ENCODE results near the gene ALKBH7. TPM values are rescaled to one million over a fixed set of nuclear protein-coding genes. Genes with fewer than 3 reads are reported as not detected.

The ALKBH7 gene
- polyA plus RNA-seq, 10 donors, result 67.5 to 103 (median 75.4) TPM

DNA sequence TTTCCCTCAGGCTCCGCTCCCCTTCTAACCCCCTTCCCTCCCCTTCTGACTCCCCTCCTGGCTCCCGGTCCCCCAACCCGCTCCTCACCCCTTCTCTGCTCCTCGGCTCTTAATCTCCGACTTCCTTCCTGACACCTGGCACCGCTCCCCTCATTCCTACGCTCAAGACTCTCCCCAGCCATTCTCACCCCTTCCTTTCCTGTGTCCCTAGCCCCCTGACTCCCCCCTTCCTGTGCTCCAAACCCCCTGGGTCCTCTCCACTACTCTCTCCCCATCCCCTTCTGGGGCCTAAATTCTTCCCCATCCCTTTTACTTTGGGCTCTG is 10.6 kb upstream of the ALKBH7 start:
- DNase-seq, result no peak

DNA sequence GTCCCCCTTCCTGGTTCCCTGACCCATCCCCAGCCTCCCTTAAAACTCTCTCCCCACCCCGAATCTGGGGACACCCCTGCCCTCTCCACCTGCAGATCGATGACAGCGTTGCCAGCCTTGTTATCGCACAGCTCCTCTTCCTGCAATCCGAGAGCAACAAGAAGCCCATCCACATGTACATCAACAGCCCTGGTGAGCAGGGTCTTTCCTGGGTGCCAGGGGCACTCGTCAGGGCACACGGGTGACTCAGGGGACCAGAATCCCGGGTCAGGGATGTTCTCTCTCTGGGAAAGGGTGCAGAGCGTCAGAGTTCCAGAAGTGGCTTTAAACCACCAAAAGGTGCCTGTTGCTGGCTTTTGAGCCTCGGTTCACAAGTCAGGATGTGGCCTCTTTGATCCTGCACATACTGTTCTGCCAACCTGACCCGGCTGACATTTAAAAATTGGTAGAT is 10.2 kb upstream of the ALKBH7 start:
- DNase-seq, result no peak

DNA sequence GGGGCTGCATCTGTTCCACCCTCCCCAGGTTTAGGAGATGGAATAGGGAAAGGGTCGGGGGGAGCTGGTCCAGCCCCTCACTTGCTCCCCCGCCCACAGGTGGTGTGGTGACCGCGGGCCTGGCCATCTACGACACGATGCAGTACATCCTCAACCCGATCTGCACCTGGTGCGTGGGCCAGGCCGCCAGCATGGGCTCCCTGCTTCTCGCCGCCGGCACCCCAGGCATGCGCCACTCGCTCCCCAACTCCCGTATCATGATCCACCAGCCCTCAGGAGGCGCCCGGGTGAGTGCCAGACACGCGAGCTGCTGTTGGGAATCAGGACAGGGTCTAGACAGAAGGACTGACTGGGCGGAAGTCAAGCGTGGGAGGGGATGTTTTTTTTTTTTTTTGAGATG is 8.2 kb upstream of the ALKBH7 start:
- no peak for DNase-seq

DNA sequence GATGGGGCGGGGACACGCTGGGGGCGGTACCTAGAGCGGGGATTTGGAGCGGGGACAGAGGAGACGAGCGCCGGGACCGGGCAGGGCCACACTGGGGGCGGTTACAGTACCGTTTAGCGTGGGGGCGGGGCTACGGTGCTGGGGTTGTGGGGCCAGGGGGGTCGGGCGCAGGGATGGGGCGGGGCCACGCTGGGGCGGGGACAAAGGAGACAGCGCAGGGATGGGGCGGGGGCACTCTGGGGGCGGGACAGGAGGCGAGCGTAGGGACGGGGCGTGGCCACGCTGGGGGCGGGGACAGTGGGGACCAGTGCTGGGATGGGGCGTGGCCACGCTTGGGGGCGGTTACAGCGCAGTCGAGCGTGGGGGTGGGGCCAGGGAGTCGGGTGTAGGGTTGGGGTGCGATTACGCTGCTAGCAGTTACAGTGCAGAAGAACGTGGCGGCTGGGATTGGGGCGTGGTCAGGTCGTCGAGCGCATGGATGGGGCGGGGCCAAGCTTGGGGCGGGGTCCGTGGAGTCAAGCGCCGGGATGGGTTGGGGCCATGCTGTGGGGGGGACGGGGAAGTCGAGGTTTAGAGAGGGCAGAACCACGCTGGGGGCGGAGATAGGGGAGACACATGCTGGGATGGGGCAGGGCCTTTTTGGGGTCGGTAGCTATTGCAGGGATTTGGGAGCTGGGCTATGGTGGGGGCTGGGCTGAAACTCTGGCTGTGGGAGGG is 660 bp downstream of the ALKBH7 start:
- peak; percentile 98 to 99 (median 99) for DNase-seq

DNA sequence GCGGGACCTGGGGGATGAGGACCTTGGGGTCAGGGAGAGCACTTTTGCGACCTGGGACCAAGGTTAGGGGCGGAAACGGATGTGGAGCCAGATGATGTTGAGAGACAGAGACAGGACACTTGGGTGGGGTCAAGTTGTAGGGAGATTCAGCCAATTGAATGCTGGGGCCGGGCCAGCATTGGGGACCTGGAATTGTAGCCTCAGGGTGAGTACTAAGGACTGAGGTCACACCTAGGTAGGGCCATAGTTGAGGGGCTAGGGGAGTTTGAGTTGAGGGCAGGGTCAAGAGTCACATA is 1.2 kb downstream of the ALKBH7 start:
- no peak for DNase-seq

DNA sequence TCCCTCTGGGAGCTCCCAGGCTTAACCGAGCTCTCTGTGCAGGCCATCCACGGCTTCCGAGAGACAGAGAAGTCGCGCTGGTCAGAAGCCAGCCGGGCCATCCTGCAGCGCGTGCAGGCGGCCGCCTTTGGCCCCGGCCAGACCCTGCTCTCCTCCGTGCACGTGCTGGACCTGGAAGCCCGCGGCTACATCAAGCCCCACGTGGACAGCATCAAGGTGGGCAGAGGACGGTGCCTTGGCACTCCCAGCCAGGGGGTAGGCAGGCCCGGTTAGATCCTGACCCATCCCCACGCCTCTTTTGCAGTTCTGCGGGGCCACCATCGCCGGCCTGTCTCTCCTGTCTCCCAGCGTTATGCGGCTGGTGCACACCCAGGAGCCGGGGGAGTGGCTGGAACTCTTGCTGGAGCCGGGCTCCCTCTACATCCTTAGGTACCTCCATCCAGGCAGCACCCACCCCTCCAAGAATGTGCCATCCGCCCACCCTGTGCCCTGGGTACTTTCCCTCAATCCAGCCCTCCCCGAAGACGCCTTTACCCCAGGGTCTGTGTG is 1.6 kb downstream of the ALKBH7 start:
- peak in 1 of 3 donors; percentile 60 for DNase-seq

DNA sequence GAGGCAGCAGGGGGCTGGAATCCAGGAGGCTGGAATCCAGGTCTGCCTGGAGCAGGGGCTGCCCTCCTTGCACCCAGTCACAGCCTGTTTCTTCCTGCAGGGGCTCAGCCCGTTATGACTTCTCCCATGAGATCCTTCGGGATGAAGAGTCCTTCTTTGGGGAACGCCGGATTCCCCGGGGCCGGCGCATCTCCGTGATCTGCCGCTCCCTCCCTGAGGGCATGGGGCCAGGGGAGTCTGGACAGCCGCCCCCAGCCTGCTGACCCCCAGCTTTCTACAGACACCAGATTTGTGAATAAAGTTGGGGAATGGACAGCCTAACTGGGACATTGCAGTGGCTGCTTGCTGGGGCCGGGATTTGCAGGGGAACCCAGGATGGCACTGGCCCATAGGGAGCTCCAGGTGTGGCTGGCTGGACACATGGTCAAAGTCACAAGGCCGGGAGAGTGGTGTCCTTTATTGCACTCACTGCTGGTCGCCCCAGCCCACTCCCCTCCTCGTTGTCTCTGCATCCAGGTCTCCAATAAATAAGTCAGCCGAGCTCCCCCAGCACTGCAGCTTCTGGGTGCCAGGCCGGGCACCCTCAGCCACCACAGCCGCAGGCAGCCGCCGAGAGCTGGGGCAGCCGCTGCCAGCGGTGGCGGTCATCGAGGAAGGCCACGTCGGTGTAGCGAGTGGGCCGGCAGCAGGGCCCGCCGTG is 2.3 kb downstream of the ALKBH7 start:
- DNase-seq, result peak in 1 of 3 donors; percentile 21

DNA sequence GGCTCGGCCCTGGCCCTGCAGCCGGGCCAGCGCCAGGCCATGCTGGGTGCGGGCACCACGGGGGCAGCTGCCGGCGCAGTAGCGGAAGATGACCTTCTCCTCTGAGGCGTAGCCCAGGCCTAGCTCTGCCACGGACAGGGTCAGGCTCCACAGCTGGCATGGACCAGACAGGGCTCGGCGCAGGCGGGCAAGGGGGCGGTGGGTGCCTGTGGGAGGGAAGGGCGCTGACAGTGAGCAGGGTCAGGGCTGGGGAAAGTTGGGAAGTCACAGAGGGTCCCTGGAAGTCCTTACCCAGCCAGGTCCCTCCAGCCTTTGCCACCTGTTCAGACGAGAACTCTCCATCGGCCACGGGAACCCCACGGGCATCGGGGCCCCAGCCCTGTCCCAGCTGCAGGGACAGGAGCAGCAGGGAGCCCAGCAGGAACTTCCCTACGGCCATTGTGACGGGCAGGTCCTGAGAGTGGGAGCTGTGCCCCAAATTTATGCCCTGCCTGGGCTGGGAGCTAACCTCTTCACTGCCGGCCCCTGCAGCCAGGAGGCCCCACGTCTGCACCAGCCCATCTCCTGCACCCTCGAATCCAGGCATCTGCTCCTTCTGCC is 2.9 kb downstream of the ALKBH7 start, which contains the start of gene PSPN:
Gene PSPN, minus strand, starts transcription at position 523 of the 600 bp plus-strand sequence. Its CDS starts 84 bp downstream, at position 439.
- no peak for DNase-seq

DNA sequence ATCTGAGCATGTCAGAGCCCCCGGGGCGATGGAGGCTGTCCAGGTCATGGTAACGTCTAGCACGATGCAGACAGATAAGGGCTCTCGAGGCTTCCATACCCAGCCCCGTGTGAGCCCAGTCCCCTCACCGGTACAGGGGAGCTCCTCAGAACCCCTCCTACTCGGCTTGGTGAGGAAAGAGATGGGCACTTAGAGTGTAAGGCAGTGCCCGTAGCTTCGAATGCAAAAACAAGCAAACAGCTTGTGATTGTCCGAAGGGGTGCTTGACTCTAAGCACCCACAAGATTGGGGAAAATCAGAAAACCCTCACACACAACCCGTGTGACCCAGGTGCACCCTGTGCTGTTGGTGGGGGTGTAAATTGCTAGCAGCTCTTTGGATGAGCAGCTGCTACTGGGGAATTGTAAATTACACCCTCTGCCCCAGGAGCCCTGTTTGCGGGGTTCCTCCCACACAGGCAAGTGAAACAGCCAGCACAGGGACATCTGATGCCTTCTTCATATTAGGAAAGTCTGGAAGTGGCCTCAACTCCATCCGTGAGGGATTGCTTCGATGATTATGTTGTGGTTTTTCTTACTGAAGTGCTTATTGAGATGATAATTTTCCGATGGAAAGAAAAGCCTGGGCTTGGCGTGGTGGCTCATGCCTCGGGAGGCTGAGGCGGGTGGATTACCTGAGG is 4.1 kb downstream of the ALKBH7 start:
- peak in 1 of 3 donors; percentile 42 for DNase-seq

DNA sequence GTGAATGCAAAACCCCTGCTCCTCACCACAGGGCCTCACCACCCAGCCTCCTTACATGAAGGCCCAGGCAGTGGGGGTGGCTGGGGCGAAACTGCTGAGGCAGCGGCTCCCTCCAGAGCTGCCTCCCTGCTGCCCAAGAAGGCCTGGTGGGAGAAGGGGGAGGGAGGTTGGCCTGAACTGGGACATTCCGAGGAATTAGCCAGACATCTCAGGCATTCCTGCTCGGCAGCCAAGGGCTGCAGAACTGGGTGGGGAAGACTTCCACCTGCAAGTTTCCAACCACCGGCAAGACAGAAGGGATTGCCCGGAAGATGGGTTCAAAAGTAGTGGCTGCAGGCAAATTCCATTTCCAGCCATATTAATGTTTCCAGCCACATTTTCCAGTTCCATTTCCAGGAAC is 5.4 kb downstream of the ALKBH7 start:
- DNase-seq, result peak in 2 of 3 donors; percentile 40 to 61

DNA sequence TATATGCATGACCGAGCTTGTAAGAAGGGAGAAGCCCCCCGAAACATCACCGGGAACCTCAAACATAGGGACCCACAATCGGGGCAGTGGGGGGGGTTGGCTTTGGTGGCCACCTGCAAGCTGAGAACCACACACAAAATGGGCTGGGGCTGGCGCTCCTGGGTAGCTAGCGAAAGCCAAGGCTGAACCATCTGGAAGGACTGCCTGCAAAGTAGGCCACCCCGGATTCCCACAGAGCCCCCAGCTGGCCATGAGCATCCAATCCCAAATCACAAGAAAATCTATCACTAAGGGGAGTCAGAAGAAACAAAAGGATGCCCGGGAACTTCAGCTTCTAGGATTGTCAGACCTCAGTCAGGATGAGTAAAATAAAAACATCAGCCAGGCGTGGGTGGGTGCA is 5.9 kb downstream of the ALKBH7 start:
- no peak for DNase-seq

DNA sequence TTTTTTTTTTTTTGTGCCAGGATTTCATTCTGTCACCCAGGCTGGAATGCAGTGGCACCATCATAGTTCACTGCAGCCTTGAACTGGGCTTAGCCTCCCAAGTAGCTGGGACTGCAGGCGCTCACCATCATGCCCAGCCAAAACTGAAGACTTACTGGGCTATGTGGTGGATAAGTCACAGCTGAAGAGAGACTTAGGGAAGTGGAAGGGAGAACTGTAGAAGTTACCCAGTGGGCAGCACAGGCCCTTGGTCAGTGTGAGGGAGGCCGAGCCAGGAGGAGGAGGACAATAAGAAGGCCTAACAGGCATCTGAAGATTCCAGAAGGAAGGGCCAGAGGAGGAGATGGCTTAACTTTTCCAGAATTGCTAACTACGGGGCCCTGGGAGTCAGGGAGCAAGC is 7.2 kb downstream of the ALKBH7 start:
- DNase-seq, result no peak

DNA sequence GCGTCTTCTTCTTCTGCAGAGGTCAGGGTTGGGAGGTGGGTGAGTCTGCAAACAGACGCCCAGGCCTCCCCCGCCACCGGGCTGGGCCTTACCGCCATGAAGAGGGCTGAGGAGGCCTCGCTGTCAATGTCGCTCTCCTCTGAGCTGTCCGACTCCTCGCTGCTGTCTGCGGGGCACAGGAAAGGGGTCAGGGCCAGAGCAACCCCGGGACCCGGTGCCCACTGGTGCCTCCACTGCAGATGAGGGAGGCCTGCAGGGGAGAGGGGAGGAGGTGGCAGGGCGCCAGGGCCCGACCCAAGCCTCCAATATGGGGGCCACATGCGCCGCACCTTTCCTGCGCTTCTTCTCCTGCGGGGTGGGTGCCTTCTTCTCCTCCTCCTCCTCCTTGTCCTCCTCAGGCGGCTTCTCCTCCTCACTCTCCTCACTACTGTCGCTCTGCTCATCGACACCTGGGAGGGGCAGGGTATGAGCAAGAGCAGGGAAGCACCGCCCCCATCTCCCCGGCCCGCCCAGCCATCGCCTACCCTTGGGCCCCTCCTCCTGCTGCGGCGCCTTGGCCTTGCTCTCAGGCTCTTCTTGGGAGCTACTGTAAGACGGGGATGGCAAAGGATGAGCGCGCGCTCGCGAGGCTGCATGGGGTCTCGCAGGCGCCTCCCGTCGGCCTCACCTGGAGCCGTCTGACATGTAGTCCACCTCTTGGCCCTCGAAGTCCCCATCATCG is 8.6 kb downstream of the ALKBH7 start:
- DNase-seq, result no peak

DNA sequence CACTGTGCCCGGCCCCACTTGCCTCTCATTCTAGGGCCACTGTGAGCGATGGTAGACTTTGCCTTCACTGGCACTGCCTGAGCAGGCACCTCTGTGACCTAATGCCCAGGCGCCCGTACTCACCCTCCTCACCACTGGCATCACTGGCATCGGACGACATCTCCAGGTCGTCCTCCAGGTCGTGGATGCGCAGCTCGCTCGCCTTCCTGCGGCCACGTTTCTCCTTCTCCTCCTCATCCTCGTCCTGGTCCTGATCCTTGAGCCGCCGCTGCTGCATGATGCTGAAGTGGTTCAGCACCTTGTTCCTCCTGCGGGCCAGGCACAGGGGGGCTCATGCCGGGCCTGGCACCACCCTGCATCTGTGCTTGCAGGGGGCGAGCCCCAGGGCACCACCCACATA is 10.6 kb downstream of the ALKBH7 start:
- no peak for DNase-seq

DNA sequence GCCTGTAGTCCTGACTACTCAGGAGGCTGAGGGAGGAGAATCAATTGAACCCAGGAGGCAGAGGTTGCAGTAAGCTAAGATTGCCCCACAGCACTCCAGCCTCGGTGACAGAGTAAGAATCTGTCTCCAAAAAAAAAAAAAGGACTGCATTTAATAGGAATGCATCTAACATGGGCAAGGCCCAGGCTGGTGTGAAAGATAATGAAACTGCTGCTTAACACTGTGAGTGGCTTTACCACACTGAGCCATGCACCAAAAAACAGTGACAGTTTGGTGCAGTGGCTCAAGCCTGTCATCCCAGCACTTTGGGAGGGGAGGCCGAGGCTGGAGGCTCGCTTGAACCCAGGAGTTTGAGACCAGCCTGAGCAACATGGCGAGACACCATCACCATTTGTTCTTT is 11.8 kb downstream of the ALKBH7 start:
- DNase-seq, result no peak

DNA sequence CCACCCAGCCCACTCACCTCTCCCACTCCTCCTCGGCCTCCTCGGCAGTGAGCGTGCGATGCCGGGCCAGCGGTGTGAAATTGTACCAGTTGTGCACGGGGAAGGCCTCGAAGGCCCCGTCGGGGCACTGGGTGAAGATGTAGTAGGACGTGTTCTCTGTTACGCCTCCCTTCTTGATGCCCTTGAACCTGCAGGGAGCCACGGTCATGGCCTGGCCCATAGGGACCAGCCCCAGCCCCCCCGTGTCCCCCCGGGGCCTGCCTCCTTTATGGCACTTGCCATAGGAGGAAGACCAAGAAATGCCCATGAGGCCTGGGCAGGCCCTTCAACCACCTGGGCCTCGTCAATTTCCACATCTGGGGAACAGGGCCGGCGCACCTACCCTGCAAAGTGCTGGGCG is 14.8 kb downstream of the ALKBH7 start:
- DNase-seq, result no peak

DNA sequence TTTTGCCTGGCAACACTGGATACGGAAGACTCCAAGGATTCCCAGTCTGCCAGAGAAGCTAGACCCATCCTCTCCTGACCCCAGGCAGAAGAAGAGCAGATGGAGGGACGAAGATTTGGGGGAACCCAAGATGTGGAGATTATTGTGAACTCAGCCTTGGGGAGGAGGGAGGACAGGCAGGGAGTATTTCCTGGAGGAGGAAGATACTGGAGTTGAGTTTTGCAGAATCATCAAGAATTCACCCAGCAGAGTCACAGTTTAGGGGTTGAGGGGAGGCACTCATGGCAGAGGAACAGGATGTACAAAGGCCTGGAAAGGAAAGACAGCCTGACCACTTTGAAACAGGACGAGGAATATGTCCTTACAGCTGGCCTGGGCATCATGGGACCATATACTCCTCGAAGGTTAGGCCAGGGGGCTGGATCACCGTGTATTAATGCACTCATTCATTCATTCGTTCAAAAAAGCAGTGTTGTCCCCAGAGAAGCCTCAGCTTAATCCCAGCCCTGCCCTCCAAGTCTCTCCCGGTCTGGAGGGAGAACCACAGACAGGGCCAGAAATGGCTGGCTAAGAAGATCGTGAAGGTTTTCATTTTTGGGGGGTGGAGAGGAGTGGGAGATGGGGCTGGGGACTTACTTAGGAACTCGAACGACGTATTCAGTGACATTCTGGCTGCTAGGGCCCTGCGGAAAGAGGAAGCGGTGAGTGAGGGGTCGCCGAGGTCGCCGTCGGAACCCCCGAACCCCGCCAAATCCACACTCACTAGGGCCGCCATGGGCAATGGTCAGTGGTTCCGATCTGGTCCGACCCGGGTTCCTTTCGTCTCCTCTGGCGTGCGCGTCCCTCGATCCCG is 19.9 kb downstream of the ALKBH7 start:
- DNase-seq, result no peak

DNA sequence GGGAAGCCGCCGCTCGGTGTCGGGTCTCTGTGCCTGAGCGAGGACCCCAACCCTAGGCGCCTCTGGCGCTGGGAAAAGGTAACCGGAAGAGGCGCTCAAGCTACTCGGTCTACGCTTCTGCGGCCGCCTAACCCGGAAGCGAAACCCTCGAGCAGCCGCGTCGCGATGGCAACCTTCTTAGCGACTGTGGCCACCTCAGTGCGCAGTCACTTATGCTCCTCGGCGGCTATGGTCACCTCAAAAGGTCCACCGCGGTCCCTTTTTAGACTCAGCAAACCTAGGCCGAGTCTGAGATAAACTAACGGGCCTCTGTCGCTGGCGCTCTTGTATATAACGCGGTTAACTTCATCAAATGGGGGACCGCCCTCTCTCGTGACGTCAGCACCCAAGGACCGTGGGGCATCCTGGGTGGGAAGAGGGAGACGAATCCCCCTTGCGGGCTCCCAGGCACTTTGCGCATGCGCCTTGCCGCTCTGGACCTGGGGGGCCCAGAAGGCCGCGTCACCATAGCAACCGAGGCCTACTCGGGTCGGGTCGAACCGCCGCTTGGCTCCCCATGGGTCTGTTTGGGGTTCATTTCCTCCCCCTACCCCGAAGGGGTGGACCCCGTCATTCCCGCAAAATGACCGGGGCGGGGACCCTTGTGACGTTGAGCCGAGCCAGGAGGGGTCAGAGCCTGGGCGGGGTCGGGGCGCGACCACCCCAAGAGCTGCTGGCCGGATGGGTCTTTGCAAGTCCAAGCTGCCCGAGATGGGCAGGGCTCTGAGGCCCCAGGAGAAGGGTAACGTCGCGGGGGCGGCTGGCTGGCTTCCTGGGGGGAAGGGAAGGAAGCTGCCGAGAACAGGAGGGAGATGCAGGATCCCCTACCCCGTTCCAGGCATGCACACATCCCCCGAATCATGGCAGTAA is 20.7 kb downstream of the ALKBH7 start, which contains the start of gene GTF2F1:
Gene GTF2F1, minus strand, starts transcription at position 91 of the 909 bp plus-strand sequence. CDS start 169 bp downstream, outside the sequence.
- peak; percentile 97 to 99 (median 98) for DNase-seq

DNA sequence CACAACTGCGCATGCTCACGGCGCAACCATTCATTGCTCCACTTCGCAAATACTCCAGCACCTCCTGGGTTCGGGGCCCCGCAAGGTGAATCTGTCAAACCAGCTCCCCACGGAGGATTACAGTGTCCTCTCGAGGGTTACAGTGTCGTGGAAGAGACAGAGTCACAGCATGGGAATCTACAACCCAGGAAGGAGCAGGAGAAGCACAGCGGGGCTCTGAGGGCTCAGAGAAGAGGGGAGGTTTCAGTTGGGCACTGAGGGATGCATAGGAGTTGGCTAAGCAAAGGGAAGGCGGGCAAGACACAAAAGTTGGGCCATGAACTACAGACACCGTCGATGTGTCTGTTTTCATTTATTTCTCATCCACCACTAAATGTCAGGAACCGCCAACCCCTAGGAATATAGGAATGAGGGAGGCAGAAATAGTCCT is 21.4 kb downstream of the ALKBH7 start:
- DNase-seq, result no peak
